C4-2B (cell line): ENCODE measurements around the gene PRKCA.

ENCODE experiments used
- CTCF ChIP-seq: fragments of 450-650 bp; conservative IDR thresholded peaks from 2 replicates; pipeline ENCODE4 v1.5.1; 2017; ENCODE audit warnings: mild to moderate bottlenecking
- ZFX ChIP-seq: fragments of 450-650 bp; IDR thresholded peaks from 2 replicates; pipeline ENCODE4 v1.6.1; 2017

- TF ChIP-seq CTCF (no peak), ZFX (no peak)
Measured at GRCh38 chr17:66395961-66396360, 93.5 kb downstream of the PRKCA start.
